Osteocyte (in vitro differentiated cells): ENCODE measurements around the gene EPG5. TPM values are rescaled to one million over a fixed set of nuclear protein-coding genes. Genes with fewer than 3 reads are reported as not detected.

Experiments
- DNase-seq: peaks from one replicate; pipeline ENCODE4 v3.0.0; 2021; ENCODE audit warnings: mixed read lengths; ENCODE audit not compliant: unreplicated experiment; ENCODE audit errors: extremely low spot score
- H3K27ac Mint-ChIP-seq: one replicate; pipeline ENCODE4 v1.8.0; 2021; ENCODE audit warnings: mild to moderate bottlenecking, mixed read lengths; ENCODE audit not compliant: unreplicated experiment
- H3K27me3 Mint-ChIP-seq: one replicate; pipeline ENCODE4 v1.8.0; 2021; ENCODE audit warnings: mixed read lengths; ENCODE audit not compliant: unreplicated experiment
- H3K36me3 Mint-ChIP-seq: one replicate; pipeline ENCODE4 v1.8.0; 2021; ENCODE audit warnings: mixed read lengths; ENCODE audit not compliant: unreplicated experiment
- H3K4me1 Mint-ChIP-seq: one replicate; pipeline ENCODE4 v1.8.0; 2021; ENCODE audit warnings: mixed read lengths; ENCODE audit not compliant: unreplicated experiment
- H3K4me3 Mint-ChIP-seq: one replicate; pipeline ENCODE4 v1.8.0; 2021; ENCODE audit warnings: mild to moderate bottlenecking, moderate library complexity, mixed read lengths; ENCODE audit not compliant: unreplicated experiment
- H3K9me3 Mint-ChIP-seq: one replicate; pipeline ENCODE4 v1.8.0; 2021; ENCODE audit warnings: mixed read lengths; ENCODE audit not compliant: unreplicated experiment
- CTCF ChIP-seq: fragments of 200-600 bp; sonication (generic); IDR thresholded peaks from 2 replicates; pipeline ENCODE4 v1.5.0; 2021; ENCODE audit warnings: antibody characterized with exemption, mild to moderate bottlenecking, moderate library complexity
- total RNA-seq: library from RNA; stranded (reverse); gene quantifications from 2 replicates; pipeline ENCODE4 v1.2.1, GENCODE V29; 2021

The EPG5 gene
- total RNA-seq, 1 donor from 2014 or later = 30.9 TPM

GRCh38 chr18:45954070-45954934 lies 12.8 kb downstream of the EPG5 start:
- no peak for TF ChIP-seq CTCF
- no peak overlapping the region for H3K4me3 Mint-ChIP-seq
- peaks cover 76% of the 10 kb centered on the region for H3K4me1 Mint-ChIP-seq
- H3K9me3 Mint-ChIP-seq = no peaks in the 10 kb centered on the region
- H3K27ac Mint-ChIP-seq = peak overlapping the region; percentile 61
- H3K27me3 Mint-ChIP-seq = no peaks in the 10 kb centered on the region
- peaks cover 57% of the 10 kb centered on the region for H3K36me3 Mint-ChIP-seq
- no peak for DNase-seq

GRCh38 chr18:45951016-45951714 lies 16.0 kb downstream of the EPG5 start:
- H3K27ac Mint-ChIP-seq = peak overlapping the region; percentile 72
- no peak for TF ChIP-seq CTCF

GRCh38 chr18:45945669-45946068 lies 21.5 kb downstream of the EPG5 start:
- Mint-ChIP-seq H3K9me3 (no peaks in the 10 kb centered on the region), H3K27me3 (no peaks in the 10 kb centered on the region), H3K27ac (no peak overlapping the region), H3K36me3 (peaks cover 76% of the 10 kb centered on the region), H3K4me3 (no peak overlapping the region), H3K4me1 (peaks cover 4% of the 10 kb centered on the region)
- DNase-seq = no peak
- no peak for TF ChIP-seq CTCF

More at GRCh38 chr18:45951016-45951714, 16.0 kb downstream of the EPG5 start:
- H3K4me3 Mint-ChIP-seq = no peak overlapping the region
- H3K9me3 Mint-ChIP-seq = no peaks in the 10 kb centered on the region
- no peaks in the 10 kb centered on the region for H3K27me3 Mint-ChIP-seq
- no peak for DNase-seq
- peaks cover 82% of the 10 kb centered on the region for H3K36me3 Mint-ChIP-seq
- H3K4me1 Mint-ChIP-seq = peaks cover 51% of the 10 kb centered on the region

GRCh38 chr18:45940724-45941123 lies 26.4 kb downstream of the EPG5 start:
- peaks cover 64% of the 10 kb centered on the region for H3K36me3 Mint-ChIP-seq
- H3K4me1 Mint-ChIP-seq = peaks cover 3% of the 10 kb centered on the region
- no peaks in the 10 kb centered on the region for H3K9me3 Mint-ChIP-seq
- H3K27ac Mint-ChIP-seq = no peak overlapping the region
- no peak overlapping the region for H3K4me3 Mint-ChIP-seq
- TF ChIP-seq CTCF = no peak
- no peak for DNase-seq
- H3K27me3 Mint-ChIP-seq = no peaks in the 10 kb centered on the region

GRCh38 chr18:45939236-45939635 lies 27.9 kb downstream of the EPG5 start:
- no peak overlapping the region for H3K4me3 Mint-ChIP-seq
- no peaks in the 10 kb centered on the region for H3K9me3 Mint-ChIP-seq
- TF ChIP-seq CTCF = no peak
- no peaks in the 10 kb centered on the region for H3K27me3 Mint-ChIP-seq
- no peak for DNase-seq
- H3K27ac Mint-ChIP-seq = no peak overlapping the region
- peaks cover 57% of the 10 kb centered on the region for H3K36me3 Mint-ChIP-seq
- H3K4me1 Mint-ChIP-seq = peaks cover 3% of the 10 kb centered on the region
